Body of pancreas (tissue), 4 donors: ENCODE measurements around the gene SPC24. TPM values are rescaled to one million over a fixed set of nuclear protein-coding genes. Genes with fewer than 3 reads are reported as not detected.

Experiments used
- ATAC-seq: fragments of 150-250 bp; one replicate; pipeline ENCODE4 v1.9.1; 2016
- DNase-seq, 4 donors: peaks; one replicate each; pipeline ENCODE4 v3.0.0-alpha.2; 2019
- H3K27ac ChIP-seq, 4 donors: fragments of 200-600 bp; sonication (generic); 1 replicate in 3 of 4; 2 replicates in 1 of 4; pipeline versions ENCODE4 v1.5.1 to v1.6.1; 2016 to 2019; ENCODE audit warnings: mild to moderate bottlenecking in 1 of 4, mixed read lengths in 1 of 4, moderate library complexity in 1 of 4
- H3K27me3 ChIP-seq, 2 donors: fragments of 200-600 bp; sonication (generic); one replicate each; pipeline ENCODE4 v1.6.0; 2016; ENCODE audit warnings: mild to moderate bottlenecking in 1 of 2
- H3K36me3 ChIP-seq, 2 donors: fragments of 200-600 bp; sonication (generic); replicated peaks in 1 of 2; 2 replicates each; pipeline ENCODE4 v1.5.1; 2016; ENCODE audit warnings: low read depth in 2 of 2; ENCODE audit not compliant: insufficient read depth in 1 of 2
- H3K4me1 ChIP-seq: fragments of 200-600 bp; sonication (generic); one replicate; pipeline ENCODE4 v1.6.0; 2016
- H3K4me3 ChIP-seq, 2 donors: fragments of 200-600 bp; sonication (generic); 1 replicate in 1 of 2; 2 replicates in 1 of 2; pipeline ENCODE4 v1.5.1; 2016 to 2019
- H3K9me3 ChIP-seq, 3 donors: fragments of 200-600 bp; sonication (generic); 1 replicate in 2 of 3; 2 replicates in 1 of 3; pipeline ENCODE4 v1.5.1; 2016
- CTCF ChIP-seq, 7 experiments: fragments of 450-650 bp in 4 of 7; fragments of 200-600 bp in 3 of 7; sonication (generic) in 3 of 7; IDR thresholded peaks; one replicate each; pipeline ENCODE4 v1.5.1; 2016 to 2019; ENCODE audit warnings: antibody characterized with exemption in 7 of 7
- POLR2A ChIP-seq, 3 donors: fragments of 450-650 bp; IDR thresholded peaks; one replicate each; pipeline ENCODE4 v1.6.1; 2016; ENCODE audit warnings: antibody characterized with exemption in 3 of 3, mild to moderate bottlenecking in 2 of 3
- whole genome bisulfite sequencing, 2 donors: methylation state at CpG; one replicate each; pipeline ENCODE4 v1.1.5; 2017; 5-methylcytosine and 5-hydroxymethylcytosine counted together
- intact Hi-C: fragments of 100-400 bp; cut with DNase I; formaldehyde crosslinking; loops from one replicate; pipeline ENCODE4 v1.15.1; 2023
- total RNA-seq, 2 donors: library from RNA; depleted of rRNA; stranded (reverse); fragments of >200 nt; gene quantifications; one replicate each; pipeline ENCODE4 v1.1.0, GENCODE V29; 2016

Gene SPC24
- total RNA-seq, 2 donors from 2014 or later, result 1.8 to 6.9 TPM

GRCh38 chr19:11192957-11193939, 37.7 kb upstream of the SPC24 start:
- Histone ChIP-seq H3K9me3 (no peaks in the 10 kb centered on the region), H3K27me3 (no peaks in the 10 kb centered on the region), H3K4me1 (peaks cover 54% of the 10 kb centered on the region), H3K36me3 (peaks cover 0 to 13% of the 10 kb centered on the region in 2 donors), H3K4me3 (no peak overlapping the region), H3K27ac (no peak overlapping the region)
- intact Hi-C loops, result no loop called here
- ATAC-seq (no peak), DNase-seq (no peak)
- WGBS, 2 donors, result 94 to 100% methylated on average over 2 to 30 of the region's 68 CpGs
- no peak for TF ChIP-seq POLR2A (IDR thresholded peaks at IDR 0.05)
- no peak for TF ChIP-seq CTCF (IDR thresholded peaks at IDR 0.05)

- Histone ChIP-seq H3K27me3 (no peaks in the 10 kb centered on the region), H3K4me1 (peaks cover 48% of the 10 kb centered on the region), H3K4me3 (no peak overlapping the region), H3K27ac (no peak overlapping the region), H3K9me3 (no peaks in the 10 kb centered on the region), H3K36me3 (peaks cover 0 to 13% of the 10 kb centered on the region in 2 donors)
- no peak for ATAC-seq
- TF ChIP-seq POLR2A (IDR thresholded peaks at IDR 0.05) (no peak), CTCF (IDR thresholded peaks at IDR 0.05) (no peak)
- WGBS, 2 donors, result 71 to 90% methylated on average over 5 of the region's 5 CpGs
- no peak for DNase-seq
- intact Hi-C loops, result no loop called here
These were observed 36.4 kb upstream of the SPC24 start for GRCh38 chr19:11191934-11192333.

- WGBS, 2 donors, result 60% methylated on average over 8 of the region's 8 CpGs; no CpG with 5 or more reads in 1 of the 2 donors
- DNase-seq, result peak in 2 of 4 donors; percentile 25 to 45
- Histone ChIP-seq H3K36me3 (peaks cover 0 to 13% of the 10 kb centered on the region in 2 donors), H3K27me3 (no peaks in the 10 kb centered on the region), H3K9me3 (no peaks in the 10 kb centered on the region), H3K27ac (no peak overlapping the region), H3K4me3 (no peak overlapping the region), H3K4me1 (peaks cover 41% of the 10 kb centered on the region)
- no peak for TF ChIP-seq CTCF (IDR thresholded peaks at IDR 0.05)
- TF ChIP-seq POLR2A (IDR thresholded peaks at IDR 0.05), result no peak
- ATAC-seq, result peak; percentile 46
- intact Hi-C loops, result no loop called here
These were observed 35.7 kb upstream of the SPC24 start for GRCh38 chr19:11191273-11191755.

GRCh38 chr19:11190501-11190900, 34.9 kb upstream of the SPC24 start:
- Histone ChIP-seq H3K27me3 (no peaks in the 10 kb centered on the region), H3K36me3 (peaks cover 0 to 13% of the 10 kb centered on the region in 2 donors), H3K9me3 (no peaks in the 10 kb centered on the region), H3K27ac (no peak overlapping the region), H3K4me3 (no peak overlapping the region), H3K4me1 (peaks cover 40% of the 10 kb centered on the region)
- TF ChIP-seq CTCF (IDR thresholded peaks at IDR 0.05) (no peak), POLR2A (IDR thresholded peaks at IDR 0.05) (no peak)
- no peak for ATAC-seq
- intact Hi-C loops, result no loop called here
- DNase-seq, result no peak
- 80 to 81% methylated on average over 7 to 8 of the region's 8 CpGs for WGBS, 2 donors
